Ascending aorta (tissue), 2 donors: ENCODE results near the gene SRGAP3. TPM values are rescaled to one million over a fixed set of nuclear protein-coding genes. Genes with fewer than 3 reads are reported as not detected.

Experiments used
- DNase-seq, 2 donors: peaks; one replicate each; pipeline ENCODE4 v3.0.0-alpha.2; 2019; ENCODE audit warnings: low spot score in 2 of 2
- H3K27ac ChIP-seq, 2 donors: fragments of 200-600 bp; sonication (generic); one replicate each; pipeline ENCODE4 v1.5.1; 2016 to 2017; ENCODE audit warnings: mild to moderate bottlenecking in 1 of 2
- H3K27me3 ChIP-seq: fragments of 200-600 bp; sonication (generic); one replicate; pipeline ENCODE4 v1.5.1; 2017
- H3K36me3 ChIP-seq, 2 donors: fragments of 200-600 bp; sonication (generic); one replicate each; pipeline ENCODE4 v1.5.1; 2016
- H3K4me1 ChIP-seq, 2 donors: fragments of 200-600 bp; sonication (generic); one replicate each; pipeline ENCODE4 v1.5.1; 2016 to 2017; ENCODE audit warnings: mild to moderate bottlenecking in 1 of 2
- H3K4me3 ChIP-seq, 2 donors: fragments of 200-600 bp; sonication (generic); one replicate each; pipeline ENCODE4 v1.5.1; 2016 to 2017; ENCODE audit warnings: mild to moderate bottlenecking in 1 of 2
- H3K9me3 ChIP-seq, 2 donors: fragments of 200-600 bp; sonication (generic); one replicate each; pipeline ENCODE4 v1.5.1; 2016
- intact Hi-C: fragments of 100-400 bp; cut with DNase I; formaldehyde crosslinking; loops from one replicate; pipeline ENCODE4 v1.15.1; 2023
- total RNA-seq: library from RNA; depleted of rRNA; stranded (reverse); fragments of >200 nt; gene quantifications from one replicate; pipeline ENCODE4 v1.1.0, GENCODE V29; 2016
- TF ChIP-seq, protein P1 (sequence below), 3 experiments: fragments of 200-600 bp in 2 of 3; fragments of 450-650 bp in 1 of 3; sonication (generic) in 2 of 3; IDR thresholded peaks; one replicate each; pipeline ENCODE4 v1.5.1; 2016 to 2019; ENCODE audit warnings: antibody characterized with exemption in 3 of 3, mild to moderate bottlenecking in 1 of 3, moderate library complexity in 1 of 3

SRGAP3 gene
- total RNA-seq, 1 donor from 2014 or later = 1.6 TPM

GRCh38 chr3:9168241-9168741 lies 81.2 kb downstream of the SRGAP3 start:
- Histone ChIP-seq H3K27me3 (no peaks in the 10 kb centered on the region), H3K4me3 (no peak overlapping the region), H3K36me3 (no peaks in the 10 kb centered on the region), H3K9me3 (no peaks in the 10 kb centered on the region), H3K4me1 (peaks cover 0 to 4% of the 10 kb centered on the region in 2 donors), H3K27ac (no peak overlapping the region)
- TF ChIP-seq, protein P1, sequence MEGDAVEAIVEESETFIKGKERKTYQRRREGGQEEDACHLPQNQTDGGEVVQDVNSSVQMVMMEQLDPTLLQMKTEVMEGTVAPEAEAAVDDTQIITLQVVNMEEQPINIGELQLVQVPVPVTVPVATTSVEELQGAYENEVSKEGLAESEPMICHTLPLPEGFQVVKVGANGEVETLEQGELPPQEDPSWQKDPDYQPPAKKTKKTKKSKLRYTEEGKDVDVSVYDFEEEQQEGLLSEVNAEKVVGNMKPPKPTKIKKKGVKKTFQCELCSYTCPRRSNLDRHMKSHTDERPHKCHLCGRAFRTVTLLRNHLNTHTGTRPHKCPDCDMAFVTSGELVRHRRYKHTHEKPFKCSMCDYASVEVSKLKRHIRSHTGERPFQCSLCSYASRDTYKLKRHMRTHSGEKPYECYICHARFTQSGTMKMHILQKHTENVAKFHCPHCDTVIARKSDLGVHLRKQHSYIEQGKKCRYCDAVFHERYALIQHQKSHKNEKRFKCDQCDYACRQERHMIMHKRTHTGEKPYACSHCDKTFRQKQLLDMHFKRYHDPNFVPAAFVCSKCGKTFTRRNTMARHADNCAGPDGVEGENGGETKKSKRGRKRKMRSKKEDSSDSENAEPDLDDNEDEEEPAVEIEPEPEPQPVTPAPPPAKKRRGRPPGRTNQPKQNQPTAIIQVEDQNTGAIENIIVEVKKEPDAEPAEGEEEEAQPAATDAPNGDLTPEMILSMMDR (IDR thresholded peaks at IDR 0.05) = no peak
- intact Hi-C loops = no loop called here
- DNase-seq = no peak

- H3K4me3 ChIP-seq = no peak overlapping the region
- intact Hi-C loops = no loop called here
- H3K27me3 ChIP-seq = no peaks in the 10 kb centered on the region
- no peak overlapping the region for H3K27ac ChIP-seq
- no peak for DNase-seq
- H3K36me3 ChIP-seq = no peaks in the 10 kb centered on the region
- no peaks in the 10 kb centered on the region for H3K4me1 ChIP-seq
- no peaks in the 10 kb centered on the region for H3K9me3 ChIP-seq
- TF ChIP-seq, protein P1 (IDR thresholded peaks at IDR 0.05) = no peak
Measured at GRCh38 chr3:9167222-9167621, 82.2 kb downstream of the SRGAP3 start.

- intact Hi-C loops = no loop called here
- DNase-seq = no peak
- H3K4me1 ChIP-seq = no peaks in the 10 kb centered on the region
- TF ChIP-seq, protein P1 (IDR thresholded peaks at IDR 0.05) = no peak
- no peaks in the 10 kb centered on the region for H3K9me3 ChIP-seq
- no peak overlapping the region for H3K27ac ChIP-seq
- H3K4me3 ChIP-seq = no peak overlapping the region
- H3K36me3 ChIP-seq = no peaks in the 10 kb centered on the region
- H3K27me3 ChIP-seq = no peaks in the 10 kb centered on the region
Measured at GRCh38 chr3:9165421-9165820, 84.0 kb downstream of the SRGAP3 start.

- no peaks in the 10 kb centered on the region for H3K27me3 ChIP-seq
- H3K4me1 ChIP-seq = no peaks in the 10 kb centered on the region
- intact Hi-C loops = no loop called here
- H3K4me3 ChIP-seq = no peak overlapping the region
- DNase-seq = no peak
- H3K36me3 ChIP-seq = no peaks in the 10 kb centered on the region
- TF ChIP-seq, protein P1 (IDR thresholded peaks at IDR 0.05) = no peak
- no peaks in the 10 kb centered on the region for H3K9me3 ChIP-seq
- no peak overlapping the region for H3K27ac ChIP-seq
Measured at GRCh38 chr3:9163289-9163688, 86.2 kb downstream of the SRGAP3 start.

- DNase-seq = no peak
- H3K36me3 ChIP-seq = no peaks in the 10 kb centered on the region
- intact Hi-C loops = no loop called here
- no peaks in the 10 kb centered on the region for H3K4me1 ChIP-seq
- TF ChIP-seq, protein P1 (IDR thresholded peaks at IDR 0.05) = no peak
- no peak overlapping the region for H3K27ac ChIP-seq
- H3K4me3 ChIP-seq = no peak overlapping the region
- H3K9me3 ChIP-seq = no peaks in the 10 kb centered on the region
- H3K27me3 ChIP-seq = no peaks in the 10 kb centered on the region
Measured at GRCh38 chr3:9161811-9162210, 87.6 kb downstream of the SRGAP3 start.

GRCh38 chr3:9161298-9161697 lies 88.1 kb downstream of the SRGAP3 start:
- Histone ChIP-seq H3K4me1 (no peaks in the 10 kb centered on the region), H3K9me3 (no peaks in the 10 kb centered on the region), H3K36me3 (no peaks in the 10 kb centered on the region), H3K27me3 (no peaks in the 10 kb centered on the region), H3K27ac (no peak overlapping the region), H3K4me3 (no peak overlapping the region)
- no peak for DNase-seq
- intact Hi-C loops = no loop called here
- TF ChIP-seq, protein P1 (IDR thresholded peaks at IDR 0.05) = no peak
